Stimulated activated memory B cell treated with anti-CD40 and anti-IgM and Interleukin-4, amounts not matched to agents 10 μg/mL and 1 μg/mL and 100 μg/mL, for 72 hours (primary cell): ENCODE data around the gene ADAMTS2.

Experiments used
- ATAC-seq: fragments of 150-1000 bp; cut with Tn5 transposase; 2 replicates; pipeline ENCODE4 v1.10.0; 2021
- H3K27ac Mint-ChIP-seq: one replicate; pipeline ENCODE4 v1.8.0; 2022; ENCODE audit warnings: mild to moderate bottlenecking, mixed read lengths
- H3K27me3 Mint-ChIP-seq: one replicate; pipeline ENCODE4 v1.8.0; 2022; ENCODE audit warnings: mixed read lengths
- H3K36me3 Mint-ChIP-seq: one replicate; pipeline ENCODE4 v1.8.0; 2022; ENCODE audit warnings: mixed read lengths
- H3K4me1 Mint-ChIP-seq: one replicate; pipeline ENCODE4 v1.8.0; 2022; ENCODE audit warnings: mixed read lengths
- H3K4me3 Mint-ChIP-seq: one replicate; pipeline ENCODE4 v1.8.0; 2022; ENCODE audit warnings: mild to moderate bottlenecking, moderate library complexity, mixed read lengths
- H3K9me3 Mint-ChIP-seq: one replicate; pipeline ENCODE4 v1.8.0; 2022; ENCODE audit warnings: mixed read lengths

ADAMTS2 gene

GRCh38 chr5:179152941-179153340, 192.3 kb downstream of the ADAMTS2 start:
- Mint-ChIP-seq H3K36me3 (no peaks in the 10 kb centered on the region), H3K27me3 (peaks cover 5% of the 10 kb centered on the region), H3K9me3 (no peaks in the 10 kb centered on the region), H3K27ac (no peak overlapping the region), H3K4me3 (no peak overlapping the region), H3K4me1 (no peaks in the 10 kb centered on the region)
- no peak for ATAC-seq

GRCh38 chr5:179152144-179152895, 192.9 kb downstream of the ADAMTS2 start:
- no peak overlapping the region for H3K4me3 Mint-ChIP-seq
- no peaks in the 10 kb centered on the region for H3K27me3 Mint-ChIP-seq
- no peaks in the 10 kb centered on the region for H3K9me3 Mint-ChIP-seq
- H3K4me1 Mint-ChIP-seq: no peaks in the 10 kb centered on the region
- no peaks in the 10 kb centered on the region for H3K36me3 Mint-ChIP-seq
- no peak for ATAC-seq
- no peak overlapping the region for H3K27ac Mint-ChIP-seq

- Mint-ChIP-seq H3K27ac (no peak overlapping the region), H3K36me3 (no peaks in the 10 kb centered on the region), H3K27me3 (no peaks in the 10 kb centered on the region), H3K4me1 (no peaks in the 10 kb centered on the region), H3K4me3 (no peak overlapping the region), H3K9me3 (no peaks in the 10 kb centered on the region)
- no peak for ATAC-seq
Observed at GRCh38 chr5:179151286-179152118, 193.8 kb downstream of the ADAMTS2 start.

GRCh38 chr5:179150011-179150410, 195.2 kb downstream of the ADAMTS2 start:
- ATAC-seq: no peak
- no peak overlapping the region for H3K27ac Mint-ChIP-seq
- H3K4me3 Mint-ChIP-seq: no peak overlapping the region
- H3K27me3 Mint-ChIP-seq: no peaks in the 10 kb centered on the region
- H3K36me3 Mint-ChIP-seq: no peaks in the 10 kb centered on the region
- H3K9me3 Mint-ChIP-seq: no peaks in the 10 kb centered on the region
- H3K4me1 Mint-ChIP-seq: no peaks in the 10 kb centered on the region

GRCh38 chr5:179149278-179149677, 196.0 kb downstream of the ADAMTS2 start:
- Mint-ChIP-seq H3K9me3 (no peaks in the 10 kb centered on the region), H3K4me3 (no peak overlapping the region), H3K27me3 (no peaks in the 10 kb centered on the region), H3K36me3 (no peaks in the 10 kb centered on the region), H3K27ac (no peak overlapping the region), H3K4me1 (no peaks in the 10 kb centered on the region)
- no peak for ATAC-seq

GRCh38 chr5:179148703-179149170, 196.5 kb downstream of the ADAMTS2 start:
- Mint-ChIP-seq H3K27ac (no peak overlapping the region), H3K4me3 (no peak overlapping the region), H3K36me3 (no peaks in the 10 kb centered on the region), H3K4me1 (no peaks in the 10 kb centered on the region), H3K27me3 (no peaks in the 10 kb centered on the region), H3K9me3 (no peaks in the 10 kb centered on the region)
- no peak for ATAC-seq

GRCh38 chr5:179147991-179148702, 197.1 kb downstream of the ADAMTS2 start:
- Mint-ChIP-seq H3K4me1 (no peaks in the 10 kb centered on the region), H3K4me3 (no peak overlapping the region), H3K27me3 (no peaks in the 10 kb centered on the region), H3K9me3 (no peaks in the 10 kb centered on the region), H3K27ac (no peak overlapping the region), H3K36me3 (no peaks in the 10 kb centered on the region)
- ATAC-seq: no peak

- Mint-ChIP-seq H3K4me1 (peaks cover 10% of the 10 kb centered on the region), H3K27ac (no peak overlapping the region), H3K36me3 (no peaks in the 10 kb centered on the region), H3K4me3 (no peak overlapping the region), H3K27me3 (no peaks in the 10 kb centered on the region), H3K9me3 (no peaks in the 10 kb centered on the region)
- no peak for ATAC-seq
Observed at GRCh38 chr5:179146277-179146676, 199.0 kb downstream of the ADAMTS2 start.

- ATAC-seq: no peak
- H3K4me1 Mint-ChIP-seq: peaks cover 10% of the 10 kb centered on the region
- H3K27ac Mint-ChIP-seq: no peak overlapping the region
- no peaks in the 10 kb centered on the region for H3K27me3 Mint-ChIP-seq
- H3K36me3 Mint-ChIP-seq: no peaks in the 10 kb centered on the region
- H3K4me3 Mint-ChIP-seq: no peak overlapping the region
- no peaks in the 10 kb centered on the region for H3K9me3 Mint-ChIP-seq
Observed at GRCh38 chr5:179143446-179143845, 201.8 kb downstream of the ADAMTS2 start.

- Mint-ChIP-seq H3K4me3 (no peak overlapping the region), H3K9me3 (no peaks in the 10 kb centered on the region), H3K4me1 (peaks cover 10% of the 10 kb centered on the region), H3K27ac (no peak overlapping the region), H3K36me3 (no peaks in the 10 kb centered on the region), H3K27me3 (no peaks in the 10 kb centered on the region)
- peak; percentile 26 for ATAC-seq
Observed at GRCh38 chr5:179142434-179143198, 202.6 kb downstream of the ADAMTS2 start.

GRCh38 chr5:179141867-179142266, 203.4 kb downstream of the ADAMTS2 start:
- Mint-ChIP-seq H3K9me3 (no peaks in the 10 kb centered on the region), H3K36me3 (no peaks in the 10 kb centered on the region), H3K4me3 (no peak overlapping the region), H3K4me1 (peaks cover 10% of the 10 kb centered on the region), H3K27ac (no peak overlapping the region), H3K27me3 (no peaks in the 10 kb centered on the region)
- no peak for ATAC-seq

GRCh38 chr5:179140293-179140692, 205.0 kb downstream of the ADAMTS2 start:
- Mint-ChIP-seq H3K27me3 (no peaks in the 10 kb centered on the region), H3K27ac (no peak overlapping the region), H3K4me3 (no peak overlapping the region), H3K36me3 (no peaks in the 10 kb centered on the region), H3K9me3 (no peaks in the 10 kb centered on the region), H3K4me1 (peaks cover 10% of the 10 kb centered on the region)
- ATAC-seq: no peak

GRCh38 chr5:179139936-179140235, 205.4 kb downstream of the ADAMTS2 start:
- ATAC-seq: peak; percentile 13
- Mint-ChIP-seq H3K4me1 (peaks cover 10% of the 10 kb centered on the region), H3K9me3 (peaks cover 3% of the 10 kb centered on the region), H3K27ac (no peak overlapping the region), H3K4me3 (no peak overlapping the region), H3K36me3 (no peaks in the 10 kb centered on the region), H3K27me3 (no peaks in the 10 kb centered on the region)

GRCh38 chr5:179139111-179139935, 205.9 kb downstream of the ADAMTS2 start:
- Mint-ChIP-seq H3K27ac (no peak overlapping the region), H3K9me3 (peaks cover 3% of the 10 kb centered on the region)

More at GRCh38 chr5:179139111-179139935, 205.9 kb downstream of the ADAMTS2 start:
- no peaks in the 10 kb centered on the region for H3K36me3 Mint-ChIP-seq
- no peaks in the 10 kb centered on the region for H3K27me3 Mint-ChIP-seq
- H3K4me3 Mint-ChIP-seq: no peak overlapping the region
- H3K4me1 Mint-ChIP-seq: peaks cover 10% of the 10 kb centered on the region
- ATAC-seq: peak; percentile 37
